K562 (cell line): ENCODE measurements around the gene JAG2. TPM values are rescaled to one million over a fixed set of nuclear protein-coding genes. Genes with fewer than 3 reads are reported as not detected.

Experiments used
- AFF1 ChIP-seq, 2 experiments: fragments of 450-650 bp; IDR thresholded peaks; 2 replicates each; pipeline ENCODE4 v1.6.1; 2018; ENCODE audit warnings: mild to moderate bottlenecking in 2 of 2, low read depth in 1 of 2; ENCODE audit not compliant: partially characterized antibody in 2 of 2
- NKRF ChIP-seq: fragments of 450-650 bp; IDR thresholded peaks from 2 replicates; pipeline ENCODE4 v1.6.1; 2016; ENCODE audit warnings: borderline replicate concordance
- TFE3 ChIP-seq: fragments of 450-650 bp; formaldehyde crosslinking; IDR thresholded peaks from 2 replicates; pipeline ENCODE4 v1.4.0; 2020; ENCODE audit warnings: mild to moderate bottlenecking, mixed read lengths
- polyA plus RNA-seq, 8 experiments: library from polyadenylated mRNA; depleted of rRNA in 4 of 8; stranded (reverse) in 5 of 8; unstranded in 3 of 8; fragments of >200 nt; fragmentation: Nextera tagmentation in 2 of 8; fragmentation: Illumina TruSeq in 1 of 8; extraction: Ambion mirVana in 2 of 8; extraction: Trizol in 1 of 8; gene quantifications; 2 replicates each; pipeline versions ENCODE4 v1.2.1 to v1.2.3, GENCODE V29; 2011 to 2014; ENCODE audit warnings: inconsistent platforms in 1 of 8, missing spikeins in 1 of 8
- total RNA-seq, 7 experiments: library from RNA; depleted of rRNA in 6 of 7; stranded (reverse); fragments of >200 nt in 6 of 7; fragmentation: Illumina TruSeq in 2 of 7; extraction: Trizol in 2 of 7; gene quantifications; 2 replicates each; pipeline versions ENCODE4 v1.2.1 to v1.2.3, GENCODE V29; 2011 to 2021; ENCODE audit warnings: low replicate concordance in 1 of 7

The JAG2 gene
- total and polyA plus RNA-seq, 9 of the 15 experiments (the other 6 are each of a cell fraction or from before 2014, with no cell fraction given) = 0.25 to 48.4 (median 8.6) TPM

- TF ChIP-seq AFF1 (IDR thresholded peaks at IDR 0.05; ENCODE audit: low read depth in 1 of 2, partially characterized antibody in 2 of 2) (no peak), TFE3 (peak; percentile 36), NKRF (no peak)
Observed at GRCh38 chr14:105099778-105100177, 68.8 kb downstream of the JAG2 start (continued).
